Measurements from ENCODE around the gene ZNF784. TPM values are rescaled to one million over a fixed set of nuclear protein-coding genes. Genes with fewer than 3 reads are reported as not detected.
A peak's percentile ranks its signal among the peaks of the same experiment; 100 is the strongest.

ZNF784 gene
- total RNA-seq, 1 donor from 2014 or later: 12.9 TPM

GRCh38 chr19:55591555-55591954 lies 32.8 kb downstream of the ZNF784 start:
- peaks cover 11% of the 10 kb centered on the region for H3K9me3 Mint-ChIP-seq
- DNase-seq (ENCODE audit: low spot score in 2 of 2, unreplicated experiment in 2 of 2): no peak
- no peak overlapping the region for H3K27ac Mint-ChIP-seq
- H3K27me3 Mint-ChIP-seq (ENCODE audit: low read depth): no peaks in the 10 kb centered on the region
- H3K36me3 Mint-ChIP-seq: peaks cover 34% of the 10 kb centered on the region
- TF ChIP-seq CTCF (IDR thresholded peaks at IDR 0.05; ENCODE audit: unreplicated experiment): no peak
- H3K4me1 Mint-ChIP-seq: peaks cover 10% of the 10 kb centered on the region
- no peak overlapping the region for H3K4me3 Mint-ChIP-seq

- no peak for DNase-seq (ENCODE audit: low spot score in 2 of 2, unreplicated experiment in 2 of 2)
Observed at GRCh38 chr19:55590617-55591016, 33.7 kb downstream of the ZNF784 start.

GRCh38 chr19:55590109-55590508 lies 34.3 kb downstream of the ZNF784 start:
- H3K27ac Mint-ChIP-seq: no peak overlapping the region
- DNase-seq (ENCODE audit: low spot score in 2 of 2, unreplicated experiment in 2 of 2): no peak

More at GRCh38 chr19:55590617-55591016, 33.7 kb downstream of the ZNF784 start:
- H3K27me3 Mint-ChIP-seq (ENCODE audit: low read depth): no peaks in the 10 kb centered on the region
- peaks cover 9% of the 10 kb centered on the region for H3K9me3 Mint-ChIP-seq
- no peak overlapping the region for H3K4me3 Mint-ChIP-seq
- H3K4me1 Mint-ChIP-seq: peaks cover 17% of the 10 kb centered on the region
- H3K36me3 Mint-ChIP-seq: peaks cover 24% of the 10 kb centered on the region
- no peak overlapping the region for H3K27ac Mint-ChIP-seq
- TF ChIP-seq CTCF (IDR thresholded peaks at IDR 0.05; ENCODE audit: unreplicated experiment): no peak

DNA sequence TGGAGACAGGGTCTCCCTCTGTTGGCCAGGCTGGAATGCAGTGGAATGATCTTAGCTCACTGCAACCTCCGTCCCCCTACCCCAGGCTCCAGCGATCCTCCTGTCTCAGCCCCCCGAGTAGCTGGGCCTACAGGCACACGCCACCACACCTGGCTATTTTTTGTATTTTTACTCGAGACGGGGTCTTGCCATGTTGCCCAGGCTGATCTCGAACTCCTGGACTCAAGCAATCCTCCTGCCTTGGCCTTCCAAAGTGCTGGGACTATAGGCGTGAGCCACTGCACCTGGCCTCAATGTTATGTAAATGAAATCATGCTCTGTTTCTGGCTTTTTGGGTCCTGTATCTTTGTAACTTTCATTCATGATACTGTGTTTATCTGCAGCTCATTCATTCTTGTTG lies 35.6 kb downstream of the ZNF784 start:
- no peak overlapping the region for H3K4me3 Mint-ChIP-seq
- no peak for DNase-seq (ENCODE audit: low spot score in 2 of 2, unreplicated experiment in 2 of 2)
- TF ChIP-seq CTCF (IDR thresholded peaks at IDR 0.05; ENCODE audit: unreplicated experiment): no peak
- H3K4me1 Mint-ChIP-seq: peaks cover 24% of the 10 kb centered on the region
- no peaks in the 10 kb centered on the region for H3K27me3 Mint-ChIP-seq (ENCODE audit: low read depth)
- no peaks in the 10 kb centered on the region for H3K9me3 Mint-ChIP-seq
- no peak overlapping the region for H3K27ac Mint-ChIP-seq
- H3K36me3 Mint-ChIP-seq: peaks cover 12% of the 10 kb centered on the region

More at GRCh38 chr19:55590109-55590508, 34.3 kb downstream of the ZNF784 start:
- Mint-ChIP-seq H3K9me3 (peaks cover 4% of the 10 kb centered on the region), H3K27me3 (ENCODE audit: low read depth) (no peaks in the 10 kb centered on the region), H3K4me1 (peaks cover 22% of the 10 kb centered on the region), H3K4me3 (no peak overlapping the region), H3K36me3 (peaks cover 19% of the 10 kb centered on the region)
- no peak for TF ChIP-seq CTCF (IDR thresholded peaks at IDR 0.05; ENCODE audit: unreplicated experiment)

DNA sequence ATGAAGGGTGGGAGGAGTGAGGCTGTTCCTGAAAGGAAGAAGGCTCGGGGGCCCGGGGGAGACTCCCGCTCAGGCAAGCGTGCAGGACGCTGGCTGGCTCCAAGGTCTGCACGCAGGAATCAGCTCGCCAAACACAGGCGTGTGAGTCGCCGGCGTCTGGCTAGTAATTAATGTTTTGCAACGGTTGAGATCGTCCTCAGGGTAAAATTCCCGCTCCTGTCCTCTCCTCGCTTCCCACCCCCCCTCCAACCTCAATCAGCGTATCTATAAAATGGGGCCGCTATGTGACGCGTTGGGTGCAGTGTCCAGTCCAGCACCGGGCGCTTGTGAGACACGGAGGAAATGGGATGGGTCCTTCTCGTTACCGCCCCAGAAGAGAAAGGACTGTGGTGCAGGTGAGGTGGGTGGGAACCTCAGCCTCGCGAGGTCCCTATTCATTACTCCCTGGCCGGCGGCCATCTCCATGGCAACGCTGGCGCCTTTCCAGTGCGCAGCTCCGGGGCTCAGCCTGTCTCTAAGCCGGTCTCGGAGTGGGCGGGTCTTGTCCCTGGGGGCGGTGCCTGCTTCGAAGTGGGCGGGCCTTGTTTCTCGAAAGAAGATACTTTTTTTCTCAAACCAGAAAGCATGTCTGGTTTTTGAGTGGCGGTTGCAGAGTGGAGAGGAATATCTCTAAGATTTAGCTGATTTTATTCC lies 37.2 kb downstream of the ZNF784 start:
- Mint-ChIP-seq H3K27ac (peak overlapping the region; percentile 98), H3K4me3 (peak overlapping the region; percentile 75), H3K9me3 (no peaks in the 10 kb centered on the region), H3K27me3 (ENCODE audit: low read depth) (no peaks in the 10 kb centered on the region), H3K4me1 (peaks cover 25% of the 10 kb centered on the region), H3K36me3 (peaks cover 9% of the 10 kb centered on the region)
- peak; percentile 97 to 100 for DNase-seq (ENCODE audit: low spot score in 2 of 2, unreplicated experiment in 2 of 2)
- TF ChIP-seq CTCF (IDR thresholded peaks at IDR 0.05; ENCODE audit: unreplicated experiment): no peak

Data from mesothelial cell of epicardium (in vitro differentiated cells).